ENCODE results near the gene CASR. TPM values are rescaled to one million over a fixed set of nuclear protein-coding genes. Genes with fewer than 3 reads are reported as not detected.

CASR gene
- polyA plus RNA-seq, 1 of the 3 experiments (the other 2 are of a cell fraction): not detected

DNA sequence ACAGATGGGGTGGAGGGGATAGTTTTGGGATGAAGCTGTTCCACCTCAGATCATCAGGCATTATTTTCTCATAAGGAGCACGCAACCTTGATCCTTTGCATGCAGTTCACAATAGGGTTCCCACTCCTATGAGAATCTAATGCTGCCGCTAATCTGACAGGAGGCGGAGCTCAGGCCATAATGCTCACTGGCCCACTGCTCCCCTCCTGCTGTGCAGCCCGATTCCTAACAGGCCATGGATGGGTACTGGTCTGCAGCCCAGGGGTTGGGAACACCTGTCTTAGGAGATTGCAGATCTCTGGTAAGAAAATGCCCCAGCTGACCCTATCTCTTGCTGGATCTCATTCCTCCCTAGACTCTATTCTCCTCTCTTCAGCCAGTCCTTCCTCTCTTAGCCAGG is 148.4 kb downstream of the CASR start:
- no peaks in the 10 kb centered on the region for H3K79me2 ChIP-seq (ENCODE audit: insufficient read depth)
- TF ChIP-seq RXRA (IDR thresholded peaks at IDR 0.05; ENCODE audit: borderline replicate concordance, low read depth) (no peak), SMC3 (IDR thresholded peaks at IDR 0.05; ENCODE audit: low read depth, low read length) (no peak), SIN3A (IDR thresholded peaks at IDR 0.05; ENCODE audit: borderline replicate concordance, low read depth, low read length) (no peak), FOSL2 (IDR thresholded peaks at IDR 0.05; ENCODE audit: borderline replicate concordance, low read depth) (no peak), FOXJ3 (CRISPR knock-in tag; IDR thresholded peaks at IDR 0.05) (no peak), MXI1 (IDR thresholded peaks at IDR 0.05; ENCODE audit: low read depth, low read length) (no peak), POLR2AphosphoS5 (IDR thresholded peaks at IDR 0.05; ENCODE audit: low read depth, low read length) (no peak), EP300 (IDR thresholded peaks at IDR 0.05; ENCODE audit: borderline replicate concordance in 1 of 2, low read depth in 1 of 2, low read length in 1 of 2) (no peak), TCF12 (IDR thresholded peaks at IDR 0.05) (no peak), GATA2 (CRISPR knock-in tag; IDR thresholded peaks at IDR 0.05) (no peak), USF2 (IDR thresholded peaks at IDR 0.05; ENCODE audit: borderline replicate concordance, low read depth, low read length) (no peak), ZBTB33 (IDR thresholded peaks at IDR 0.05; ENCODE audit: borderline replicate concordance, low read depth) (no peak), JUND (IDR thresholded peaks at IDR 0.05) (no peak), GABPA (IDR thresholded peaks at IDR 0.05; ENCODE audit: low read depth) (no peak), MEF2A (IDR thresholded peaks at IDR 0.05; ENCODE audit: borderline replicate concordance, low read depth) (no peak), NRF1 (IDR thresholded peaks at IDR 0.05; ENCODE audit: low read depth, low read length) (no peak), USF1 (IDR thresholded peaks at IDR 0.05; ENCODE audit: borderline replicate concordance, low read depth) (no peak), FOXM1 (IDR thresholded peaks at IDR 0.05; ENCODE audit: low read depth) (no peak)
- TF ChIP-seq, protein P1, sequence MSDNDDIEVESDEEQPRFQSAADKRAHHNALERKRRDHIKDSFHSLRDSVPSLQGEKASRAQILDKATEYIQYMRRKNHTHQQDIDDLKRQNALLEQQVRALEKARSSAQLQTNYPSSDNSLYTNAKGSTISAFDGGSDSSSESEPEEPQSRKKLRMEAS (IDR thresholded peaks at IDR 0.05; ENCODE audit: low read depth): no peak
- TF ChIP-seq, protein P2, sequence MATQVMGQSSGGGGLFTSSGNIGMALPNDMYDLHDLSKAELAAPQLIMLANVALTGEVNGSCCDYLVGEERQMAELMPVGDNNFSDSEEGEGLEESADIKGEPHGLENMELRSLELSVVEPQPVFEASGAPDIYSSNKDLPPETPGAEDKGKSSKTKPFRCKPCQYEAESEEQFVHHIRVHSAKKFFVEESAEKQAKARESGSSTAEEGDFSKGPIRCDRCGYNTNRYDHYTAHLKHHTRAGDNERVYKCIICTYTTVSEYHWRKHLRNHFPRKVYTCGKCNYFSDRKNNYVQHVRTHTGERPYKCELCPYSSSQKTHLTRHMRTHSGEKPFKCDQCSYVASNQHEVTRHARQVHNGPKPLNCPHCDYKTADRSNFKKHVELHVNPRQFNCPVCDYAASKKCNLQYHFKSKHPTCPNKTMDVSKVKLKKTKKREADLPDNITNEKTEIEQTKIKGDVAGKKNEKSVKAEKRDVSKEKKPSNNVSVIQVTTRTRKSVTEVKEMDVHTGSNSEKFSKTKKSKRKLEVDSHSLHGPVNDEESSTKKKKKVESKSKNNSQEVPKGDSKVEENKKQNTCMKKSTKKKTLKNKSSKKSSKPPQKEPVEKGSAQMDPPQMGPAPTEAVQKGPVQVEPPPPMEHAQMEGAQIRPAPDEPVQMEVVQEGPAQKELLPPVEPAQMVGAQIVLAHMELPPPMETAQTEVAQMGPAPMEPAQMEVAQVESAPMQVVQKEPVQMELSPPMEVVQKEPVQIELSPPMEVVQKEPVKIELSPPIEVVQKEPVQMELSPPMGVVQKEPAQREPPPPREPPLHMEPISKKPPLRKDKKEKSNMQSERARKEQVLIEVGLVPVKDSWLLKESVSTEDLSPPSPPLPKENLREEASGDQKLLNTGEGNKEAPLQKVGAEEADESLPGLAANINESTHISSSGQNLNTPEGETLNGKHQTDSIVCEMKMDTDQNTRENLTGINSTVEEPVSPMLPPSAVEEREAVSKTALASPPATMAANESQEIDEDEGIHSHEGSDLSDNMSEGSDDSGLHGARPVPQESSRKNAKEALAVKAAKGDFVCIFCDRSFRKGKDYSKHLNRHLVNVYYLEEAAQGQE (IDR thresholded peaks at IDR 0.05; ENCODE audit: low read depth, low read length): no peak
- POLR2A ChIA-PET: no interaction called here

More for the DNA sequence above, 148.4 kb downstream of the CASR start:
- no peak for DNase-seq
- Histone ChIP-seq H3K9ac (no peak overlapping the region), H3K9me2 (no peaks in the 10 kb centered on the region), H3K9me3 (no peaks in the 10 kb centered on the region), H3K4me1 (ENCODE audit: control insufficient read depth in 1 of 2, insufficient read depth in 2 of 2, low read depth in 1 of 2, low read length in 1 of 2) (no peaks in the 10 kb centered on the region), H3K27ac (ENCODE audit: low read depth in 2 of 2, low read length in 1 of 2) (no peak overlapping the region), H2AFZ (ENCODE audit: low read depth) (no peak overlapping the region), H3K27me3 (ENCODE audit: insufficient read depth) (no peaks in the 10 kb centered on the region; the same call in 1 of the 2 replicates), H3K4me2 (no peak overlapping the region), H4K20me1 (ENCODE audit: insufficient read depth) (no peaks in the 10 kb centered on the region), H3K4me3 (ENCODE audit: low read depth in 2 of 2, low read length in 1 of 2) (no peak overlapping the region), H3K36me3 (replicated peaks in 1 of 2; ENCODE audit: control insufficient read depth in 1 of 2, insufficient read depth in 2 of 2, low read length in 1 of 2) (no peaks in the 10 kb centered on the region), H3F3A (replicated peaks; ENCODE audit: insufficient read depth) (no peaks in the 10 kb centered on the region)
- CTCF ChIA-PET: no interaction called here
- 41% methylated on average over 4 of the region's 4 CpGs for WGBS (ENCODE audit: low lambda C conversion rate)
